Suprapubic skin (tissue), 4 donors: Measurements from ENCODE around the gene C2orf68. TPM values are rescaled to one million over a fixed set of nuclear protein-coding genes. Genes with fewer than 3 reads are reported as not detected.
A peak's percentile ranks its signal among the peaks of the same experiment; 100 is the strongest.

Experiments
- DNase-seq, 2 donors: peaks; one replicate each; pipeline ENCODE4 v3.0.0-alpha.2; 2019; ENCODE audit warnings: low spot score in 2 of 2
- H3K27ac ChIP-seq: fragments of 200-600 bp; sonication (generic); one replicate; pipeline ENCODE4 v1.5.1; 2019
- H3K27me3 ChIP-seq: fragments of 200-600 bp; sonication (generic); one replicate; pipeline ENCODE4 v1.5.1; 2019
- H3K36me3 ChIP-seq: fragments of 200-600 bp; sonication (generic); one replicate; pipeline ENCODE4 v1.5.1; 2019
- H3K4me1 ChIP-seq: fragments of 200-600 bp; sonication (generic); one replicate; pipeline ENCODE4 v1.5.1; 2019
- H3K4me3 ChIP-seq: fragments of 200-600 bp; sonication (generic); one replicate; pipeline ENCODE4 v1.5.1; 2019; ENCODE audit warnings: mild to moderate bottlenecking
- H3K9me3 ChIP-seq: fragments of 200-600 bp; sonication (generic); one replicate; pipeline ENCODE4 v1.5.1; 2019
- EP300 ChIP-seq: sonication (generic); formaldehyde crosslinking; IDR thresholded peaks from one replicate; pipeline ENCODE4 v1.6.1; 2017; ENCODE audit warnings: antibody characterized with exemption
- POLR2A ChIP-seq, 2 donors: fragments of 450-650 bp; IDR thresholded peaks; one replicate each; pipeline ENCODE4 v1.6.1; 2017; ENCODE audit warnings: antibody characterized with exemption in 2 of 2, mild to moderate bottlenecking in 2 of 2, moderate library complexity in 2 of 2
- POLR2AphosphoS5 ChIP-seq, 3 donors: sonication (generic); formaldehyde crosslinking; IDR thresholded peaks; one replicate each; pipeline ENCODE4 v1.6.1; 2017; ENCODE audit warnings: antibody characterized with exemption in 3 of 3
- WGBS: methylation state at CpG from one replicate; pipeline ENCODE4 v1.1.5; 2018; 5-methylcytosine and 5-hydroxymethylcytosine counted together
- total RNA-seq, 4 donors: library from RNA; depleted of rRNA; stranded (reverse); fragments of >200 nt; gene quantifications; one replicate each; pipeline ENCODE4 v1.1.0, GENCODE V29; 2016
- TF ChIP-seq, protein P1 (sequence below), 2 donors: fragments of 200-600 bp in 1 of 2; fragments of 450-650 bp in 1 of 2; sonication (generic) in 1 of 2; IDR thresholded peaks; one replicate each; pipeline ENCODE4 v1.5.1; 2016 to 2019; ENCODE audit warnings: antibody characterized with exemption in 2 of 2, mild to moderate bottlenecking in 1 of 2, moderate library complexity in 1 of 2

The C2orf68 gene
- total RNA-seq, 4 donors from 2014 or later, result 15.8 to 28.1 (median 18.3) TPM

DNA sequence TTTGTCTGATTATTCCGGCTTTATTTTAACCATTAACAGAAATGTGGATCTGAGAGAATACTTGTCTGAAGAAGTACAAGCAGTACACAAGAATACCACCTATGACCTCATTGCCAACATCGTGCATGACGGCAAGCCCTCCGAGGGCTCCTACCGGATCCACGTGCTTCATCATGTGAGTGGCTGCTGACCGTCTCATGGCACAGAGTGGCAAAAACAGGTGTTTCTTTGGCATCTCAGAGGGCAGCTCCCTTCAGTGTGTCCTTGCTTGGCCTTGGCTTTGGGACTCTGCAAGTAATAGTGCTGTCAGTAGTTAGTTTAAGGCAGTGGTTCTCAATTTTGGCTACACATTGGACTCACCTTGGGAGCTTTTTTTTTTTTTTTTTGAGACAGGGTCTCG lies 33.0 kb upstream of the C2orf68 start:
- WGBS, result 91% methylated on average over 8 of the region's 8 CpGs
- H3K4me1 ChIP-seq, result no peaks in the 10 kb centered on the region

GRCh38 chr2:85642725-85643124 lies 30.9 kb upstream of the C2orf68 start:
- TF ChIP-seq POLR2AphosphoS5 (IDR thresholded peaks at IDR 0.05), result no peak
- no peak for TF ChIP-seq EP300
- TF ChIP-seq POLR2A (IDR thresholded peaks at IDR 0.05), result no peak
- Histone ChIP-seq H3K27ac (no peak overlapping the region), H3K36me3 (peaks cover 99% of the 10 kb centered on the region), H3K9me3 (no peaks in the 10 kb centered on the region), H3K27me3 (no peaks in the 10 kb centered on the region), H3K4me3 (no peak overlapping the region), H3K4me1 (peaks cover 1% of the 10 kb centered on the region)
- WGBS, result 90% methylated on average over 3 of the region's 3 CpGs
- peak in 1 of 2 donors; percentile 21 for DNase-seq

More for the DNA sequence above, 33.0 kb upstream of the C2orf68 start:
- no peaks in the 10 kb centered on the region for H3K9me3 ChIP-seq
- no peak overlapping the region for H3K4me3 ChIP-seq
- H3K27ac ChIP-seq, result no peak overlapping the region
- DNase-seq, result peak in 1 of 2 donors; percentile 28
- TF ChIP-seq POLR2AphosphoS5 (IDR thresholded peaks at IDR 0.05) (no peak), EP300 (no peak), POLR2A (IDR thresholded peaks at IDR 0.05) (no peak)
- TF ChIP-seq, protein P1, sequence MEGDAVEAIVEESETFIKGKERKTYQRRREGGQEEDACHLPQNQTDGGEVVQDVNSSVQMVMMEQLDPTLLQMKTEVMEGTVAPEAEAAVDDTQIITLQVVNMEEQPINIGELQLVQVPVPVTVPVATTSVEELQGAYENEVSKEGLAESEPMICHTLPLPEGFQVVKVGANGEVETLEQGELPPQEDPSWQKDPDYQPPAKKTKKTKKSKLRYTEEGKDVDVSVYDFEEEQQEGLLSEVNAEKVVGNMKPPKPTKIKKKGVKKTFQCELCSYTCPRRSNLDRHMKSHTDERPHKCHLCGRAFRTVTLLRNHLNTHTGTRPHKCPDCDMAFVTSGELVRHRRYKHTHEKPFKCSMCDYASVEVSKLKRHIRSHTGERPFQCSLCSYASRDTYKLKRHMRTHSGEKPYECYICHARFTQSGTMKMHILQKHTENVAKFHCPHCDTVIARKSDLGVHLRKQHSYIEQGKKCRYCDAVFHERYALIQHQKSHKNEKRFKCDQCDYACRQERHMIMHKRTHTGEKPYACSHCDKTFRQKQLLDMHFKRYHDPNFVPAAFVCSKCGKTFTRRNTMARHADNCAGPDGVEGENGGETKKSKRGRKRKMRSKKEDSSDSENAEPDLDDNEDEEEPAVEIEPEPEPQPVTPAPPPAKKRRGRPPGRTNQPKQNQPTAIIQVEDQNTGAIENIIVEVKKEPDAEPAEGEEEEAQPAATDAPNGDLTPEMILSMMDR (IDR thresholded peaks at IDR 0.05), result no peak
- no peaks in the 10 kb centered on the region for H3K27me3 ChIP-seq
- peaks cover 99% of the 10 kb centered on the region for H3K36me3 ChIP-seq

DNA sequence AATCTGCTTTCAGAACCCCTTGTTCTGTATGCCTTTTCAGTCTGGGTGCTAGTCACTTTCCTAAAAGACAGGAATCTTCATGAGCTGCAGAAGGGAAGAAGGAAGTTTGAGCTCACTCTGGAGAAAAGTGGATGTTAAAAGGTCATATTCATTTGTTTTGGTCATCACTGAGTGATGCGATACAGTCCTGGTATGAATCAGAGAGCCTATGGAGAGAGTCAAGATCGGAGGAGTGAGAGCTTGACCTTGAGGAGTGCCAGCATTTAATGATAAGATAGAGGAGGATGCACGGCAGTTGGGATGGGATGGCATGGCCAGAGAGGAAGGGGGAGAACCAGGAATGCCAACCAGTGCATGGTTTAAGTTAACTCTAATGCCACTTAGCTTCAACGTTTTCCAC lies 23.8 kb upstream of the C2orf68 start:
- WGBS, result 69% methylated on average over 4 of the region's 4 CpGs
- peaks cover 96% of the 10 kb centered on the region for H3K36me3 ChIP-seq

GRCh38 chr2:85635011-85635410 lies 23.1 kb upstream of the C2orf68 start:
- no peaks in the 10 kb centered on the region for H3K27me3 ChIP-seq
- no peak overlapping the region for H3K27ac ChIP-seq
- 93% methylated on average over 8 of the region's 8 CpGs for WGBS
- peak in 1 of 2 donors; percentile 32 for DNase-seq
- H3K36me3 ChIP-seq, result peaks cover 97% of the 10 kb centered on the region
- no peaks in the 10 kb centered on the region for H3K9me3 ChIP-seq
- peaks cover 2% of the 10 kb centered on the region for H3K4me1 ChIP-seq
- no peak for TF ChIP-seq POLR2A (IDR thresholded peaks at IDR 0.05)
- TF ChIP-seq POLR2AphosphoS5 (IDR thresholded peaks at IDR 0.05), result no peak
- TF ChIP-seq, protein P1 (IDR thresholded peaks at IDR 0.05), result no peak
- TF ChIP-seq EP300, result no peak
- no peak overlapping the region for H3K4me3 ChIP-seq

More for the DNA sequence above, 23.8 kb upstream of the C2orf68 start:
- H3K27ac ChIP-seq, result no peak overlapping the region
- no peak for TF ChIP-seq EP300
- TF ChIP-seq, protein P1 (IDR thresholded peaks at IDR 0.05), result no peak
- TF ChIP-seq POLR2A (IDR thresholded peaks at IDR 0.05), result no peak
- no peak for TF ChIP-seq POLR2AphosphoS5 (IDR thresholded peaks at IDR 0.05)
- H3K9me3 ChIP-seq, result no peaks in the 10 kb centered on the region
- H3K27me3 ChIP-seq, result no peaks in the 10 kb centered on the region
- H3K4me3 ChIP-seq, result no peak overlapping the region
- peaks cover 2% of the 10 kb centered on the region for H3K4me1 ChIP-seq
- no peak for DNase-seq

- 96% methylated on average over 3 of the region's 3 CpGs for WGBS
- TF ChIP-seq POLR2A (IDR thresholded peaks at IDR 0.05) (no peak), POLR2AphosphoS5 (IDR thresholded peaks at IDR 0.05) (no peak), EP300 (no peak)
- TF ChIP-seq, protein P1 (IDR thresholded peaks at IDR 0.05), result no peak
- H3K36me3 ChIP-seq, result peaks cover 96% of the 10 kb centered on the region
Observed at GRCh38 chr2:85631316-85631715, 19.4 kb upstream of the C2orf68 start.

DNA sequence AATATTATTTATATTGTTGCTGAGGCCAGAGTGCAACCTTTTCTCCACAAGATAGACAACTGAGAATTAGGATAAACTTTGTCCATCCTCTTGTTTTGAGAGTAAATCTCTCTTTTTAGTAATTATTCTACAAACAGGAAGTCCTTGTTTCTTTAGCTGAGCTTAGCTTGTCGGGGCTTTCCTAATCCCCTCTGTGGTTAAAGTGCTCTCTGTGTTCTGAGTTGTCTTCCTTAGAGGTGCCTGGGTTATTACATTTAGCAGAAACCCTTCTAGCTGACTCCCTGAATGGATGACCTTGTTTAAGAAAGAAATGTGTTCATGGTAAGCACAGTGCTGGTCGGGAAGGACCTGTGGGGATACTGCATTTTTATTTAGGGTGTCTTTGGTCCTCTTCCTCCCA lies 16.8 kb upstream of the C2orf68 start:
- Histone ChIP-seq H3K4me3 (no peak overlapping the region), H3K36me3 (peaks cover 98% of the 10 kb centered on the region), H3K27me3 (no peaks in the 10 kb centered on the region), H3K27ac (no peak overlapping the region), H3K4me1 (no peaks in the 10 kb centered on the region), H3K9me3 (no peaks in the 10 kb centered on the region)
- WGBS, result 88% methylated on average over 2 of the region's 2 CpGs
- TF ChIP-seq, protein P1 (IDR thresholded peaks at IDR 0.05), result no peak
- no peak for TF ChIP-seq POLR2AphosphoS5 (IDR thresholded peaks at IDR 0.05)
- TF ChIP-seq EP300, result no peak
- TF ChIP-seq POLR2A (IDR thresholded peaks at IDR 0.05), result no peak
- no peak for DNase-seq

More at GRCh38 chr2:85631316-85631715, 19.4 kb upstream of the C2orf68 start:
- H3K4me3 ChIP-seq, result no peak overlapping the region
- DNase-seq, result peak in 1 of 2 donors; percentile 32
- no peak overlapping the region for H3K27ac ChIP-seq
- no peaks in the 10 kb centered on the region for H3K4me1 ChIP-seq
- no peaks in the 10 kb centered on the region for H3K9me3 ChIP-seq
- H3K27me3 ChIP-seq, result no peaks in the 10 kb centered on the region
